ENCODE measurements around the gene ABHD15.

Gene ABHD15

GRCh38 chr17:29573871-29574731, 7.3 kb upstream of the ABHD15 start:
- DNase-seq (ENCODE audit: low spot score in 2 of 2) (no peak), ATAC-seq (replicated peaks; ENCODE audit: extremely low read depth, poor library complexity, severe bottlenecking) (no peak)
- peaks cover 15% of the 10 kb centered on the region for H3K36me3 Mint-ChIP-seq (ENCODE audit: insufficient read depth)
- no peaks in the 10 kb centered on the region for H3K27me3 Mint-ChIP-seq
- no peak overlapping the region for H3K4me3 Mint-ChIP-seq
- H3K9me3 Mint-ChIP-seq, result no peaks in the 10 kb centered on the region
- H3K27ac Mint-ChIP-seq (ENCODE audit: low read depth), result peak overlapping the region; percentile 53
- peaks cover 19% of the 10 kb centered on the region for H3K4me1 Mint-ChIP-seq

GRCh38 chr17:29573558-29573869, 6.7 kb upstream of the ABHD15 start:
- ATAC-seq (replicated peaks; ENCODE audit: extremely low read depth, poor library complexity, severe bottlenecking) (no peak), DNase-seq (ENCODE audit: low spot score in 2 of 2) (no peak)
- no peak overlapping the region for H3K4me3 Mint-ChIP-seq
- no peaks in the 10 kb centered on the region for H3K27me3 Mint-ChIP-seq
- peaks cover 22% of the 10 kb centered on the region for H3K4me1 Mint-ChIP-seq
- peaks cover 14% of the 10 kb centered on the region for H3K36me3 Mint-ChIP-seq (ENCODE audit: insufficient read depth)
- no peaks in the 10 kb centered on the region for H3K9me3 Mint-ChIP-seq
- peak overlapping the region; percentile 53 for H3K27ac Mint-ChIP-seq (ENCODE audit: low read depth)

- no peak overlapping the region for H3K27ac Mint-ChIP-seq (ENCODE audit: low read depth)
- no peak overlapping the region for H3K4me3 Mint-ChIP-seq
- DNase-seq (ENCODE audit: low spot score in 2 of 2) (peak in 1 of 2 donors; percentile 45), ATAC-seq (replicated peaks; ENCODE audit: extremely low read depth, poor library complexity, severe bottlenecking) (no peak)
- H3K4me1 Mint-ChIP-seq, result peaks cover 26% of the 10 kb centered on the region
- H3K9me3 Mint-ChIP-seq, result no peaks in the 10 kb centered on the region
- peaks cover 18% of the 10 kb centered on the region for H3K36me3 Mint-ChIP-seq (ENCODE audit: insufficient read depth)
- H3K27me3 Mint-ChIP-seq, result no peaks in the 10 kb centered on the region
These were observed 6.1 kb upstream of the ABHD15 start for GRCh38 chr17:29572691-29573557.

- no peaks in the 10 kb centered on the region for H3K27me3 Mint-ChIP-seq
- H3K27ac Mint-ChIP-seq (ENCODE audit: low read depth), result no peak overlapping the region
- no peaks in the 10 kb centered on the region for H3K9me3 Mint-ChIP-seq
- H3K36me3 Mint-ChIP-seq (ENCODE audit: insufficient read depth), result peaks cover 20% of the 10 kb centered on the region
- no peak for ATAC-seq (replicated peaks; ENCODE audit: extremely low read depth, poor library complexity, severe bottlenecking)
- H3K4me1 Mint-ChIP-seq, result peaks cover 26% of the 10 kb centered on the region
- DNase-seq (ENCODE audit: low spot score in 2 of 2), result no peak
- no peak overlapping the region for H3K4me3 Mint-ChIP-seq
These were observed 5.2 kb upstream of the ABHD15 start for GRCh38 chr17:29571883-29572681.

GRCh38 chr17:29571486-29571882, 4.6 kb upstream of the ABHD15 start:
- Mint-ChIP-seq H3K27me3 (no peaks in the 10 kb centered on the region), H3K4me1 (peaks cover 26% of the 10 kb centered on the region), H3K36me3 (ENCODE audit: insufficient read depth) (peaks cover 20% of the 10 kb centered on the region), H3K27ac (ENCODE audit: low read depth) (no peak overlapping the region), H3K4me3 (no peak overlapping the region), H3K9me3 (no peaks in the 10 kb centered on the region)
- DNase-seq (ENCODE audit: low spot score in 2 of 2) (no peak), ATAC-seq (replicated peaks; ENCODE audit: extremely low read depth, poor library complexity, severe bottlenecking) (no peak)

- Mint-ChIP-seq H3K27me3 (no peaks in the 10 kb centered on the region), H3K36me3 (ENCODE audit: insufficient read depth) (peaks cover 23% of the 10 kb centered on the region), H3K4me3 (peak overlapping the region; percentile 3), H3K4me1 (peaks cover 33% of the 10 kb centered on the region), H3K27ac (ENCODE audit: low read depth) (no peak overlapping the region), H3K9me3 (no peaks in the 10 kb centered on the region)
- DNase-seq (ENCODE audit: low spot score in 2 of 2) (no peak), ATAC-seq (replicated peaks; ENCODE audit: extremely low read depth, poor library complexity, severe bottlenecking) (no peak)
These were observed 3.7 kb upstream of the ABHD15 start for GRCh38 chr17:29570521-29570920.

GRCh38 chr17:29569245-29569950, 2.6 kb upstream of the ABHD15 start:
- Mint-ChIP-seq H3K4me1 (peaks cover 36% of the 10 kb centered on the region), H3K36me3 (ENCODE audit: insufficient read depth) (peaks cover 18% of the 10 kb centered on the region), H3K27me3 (no peaks in the 10 kb centered on the region), H3K4me3 (peak overlapping the region; percentile 97), H3K9me3 (no peaks in the 10 kb centered on the region), H3K27ac (ENCODE audit: low read depth) (peak overlapping the region; percentile 93)
- DNase-seq (ENCODE audit: low spot score in 2 of 2) (peak in 1 of 2 donors; percentile 7), ATAC-seq (replicated peaks; ENCODE audit: extremely low read depth, poor library complexity, severe bottlenecking) (no peak)

- Mint-ChIP-seq H3K9me3 (no peaks in the 10 kb centered on the region), H3K27me3 (no peaks in the 10 kb centered on the region), H3K4me1 (peaks cover 37% of the 10 kb centered on the region), H3K27ac (ENCODE audit: low read depth) (peak within 1 kb of the TSS; percentile 93), H3K36me3 (ENCODE audit: insufficient read depth) (peaks cover 15% of the 10 kb centered on the region), H3K4me3 (peak within 1 kb of the TSS; percentile 97)
- ATAC-seq (replicated peaks; ENCODE audit: extremely low read depth, poor library complexity, severe bottlenecking) (peak; percentile 45), DNase-seq (ENCODE audit: low spot score in 2 of 2) (peak; percentile 54 to 72)
These were observed 1.8 kb upstream of the ABHD15 start, which contains the start of gene TP53I13 for GRCh38 chr17:29568331-29569244. Gene TP53I13 (plus strand): TSS chr17:29568701. CDS start chr17:29568759, 58 bp downstream.

- Mint-ChIP-seq H3K36me3 (ENCODE audit: insufficient read depth) (peaks cover 14% of the 10 kb centered on the region), H3K27ac (ENCODE audit: low read depth) (peak overlapping the region; percentile 93), H3K27me3 (no peaks in the 10 kb centered on the region), H3K4me1 (peaks cover 39% of the 10 kb centered on the region), H3K9me3 (no peaks in the 10 kb centered on the region), H3K4me3 (peak overlapping the region; percentile 97)
- ATAC-seq (replicated peaks; ENCODE audit: extremely low read depth, poor library complexity, severe bottlenecking) (peak; percentile 68), DNase-seq (ENCODE audit: low spot score in 2 of 2) (peak; percentile 60 to 61)
These were observed 905 bp upstream of the ABHD15 start for GRCh38 chr17:29567554-29568330.

- Mint-ChIP-seq H3K27ac (ENCODE audit: low read depth) (no peak overlapping the region), H3K9me3 (no peaks in the 10 kb centered on the region), H3K27me3 (no peaks in the 10 kb centered on the region), H3K4me1 (peaks cover 44% of the 10 kb centered on the region), H3K4me3 (peak overlapping the region; percentile 97), H3K36me3 (ENCODE audit: insufficient read depth) (peaks cover 17% of the 10 kb centered on the region)
- ATAC-seq (replicated peaks; ENCODE audit: extremely low read depth, poor library complexity, severe bottlenecking) (peak; percentile 4), DNase-seq (ENCODE audit: low spot score in 2 of 2) (no peak)
These were observed 392 bp upstream of the ABHD15 start for GRCh38 chr17:29567304-29567553.

Measured in central memory CD8-positive, alpha-beta T cell (primary cell).